ENCODE results near the gene CHPF2.

DNA sequence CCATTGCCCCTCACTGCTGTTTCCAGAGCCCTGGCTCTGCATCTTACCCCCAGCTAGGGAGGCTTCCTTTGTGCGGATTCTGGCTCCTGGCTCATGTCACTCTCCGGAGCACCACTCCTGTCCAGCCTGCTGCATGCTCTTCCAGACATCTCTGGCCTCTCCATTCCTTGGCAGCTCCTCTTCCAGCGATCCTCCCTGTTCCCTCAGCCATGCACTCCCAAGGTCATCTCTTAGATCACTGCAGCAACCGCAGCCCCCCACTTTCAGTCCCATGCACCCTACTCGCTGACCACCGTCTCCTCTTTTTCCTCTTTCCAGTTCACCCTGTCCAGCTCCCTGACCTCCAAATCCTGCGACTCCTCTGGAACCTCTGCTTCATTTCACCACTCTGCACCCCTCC lies 23.1 kb downstream of the CHPF2 start:
- TF ChIP-seq POLR2A (IDR thresholded peaks at IDR 0.05), result no peak
- TF ChIP-seq, protein P1, sequence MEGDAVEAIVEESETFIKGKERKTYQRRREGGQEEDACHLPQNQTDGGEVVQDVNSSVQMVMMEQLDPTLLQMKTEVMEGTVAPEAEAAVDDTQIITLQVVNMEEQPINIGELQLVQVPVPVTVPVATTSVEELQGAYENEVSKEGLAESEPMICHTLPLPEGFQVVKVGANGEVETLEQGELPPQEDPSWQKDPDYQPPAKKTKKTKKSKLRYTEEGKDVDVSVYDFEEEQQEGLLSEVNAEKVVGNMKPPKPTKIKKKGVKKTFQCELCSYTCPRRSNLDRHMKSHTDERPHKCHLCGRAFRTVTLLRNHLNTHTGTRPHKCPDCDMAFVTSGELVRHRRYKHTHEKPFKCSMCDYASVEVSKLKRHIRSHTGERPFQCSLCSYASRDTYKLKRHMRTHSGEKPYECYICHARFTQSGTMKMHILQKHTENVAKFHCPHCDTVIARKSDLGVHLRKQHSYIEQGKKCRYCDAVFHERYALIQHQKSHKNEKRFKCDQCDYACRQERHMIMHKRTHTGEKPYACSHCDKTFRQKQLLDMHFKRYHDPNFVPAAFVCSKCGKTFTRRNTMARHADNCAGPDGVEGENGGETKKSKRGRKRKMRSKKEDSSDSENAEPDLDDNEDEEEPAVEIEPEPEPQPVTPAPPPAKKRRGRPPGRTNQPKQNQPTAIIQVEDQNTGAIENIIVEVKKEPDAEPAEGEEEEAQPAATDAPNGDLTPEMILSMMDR (IDR thresholded peaks at IDR 0.05), result no peak

Measured in thyroid gland (tissue), 4 donors.